Hepatocyte (in vitro differentiated cells): ENCODE data around the gene ACSL4.

Source experiments
- EZH2 ChIP-seq: fragments of 200-600 bp; sonication (generic); IDR thresholded peaks from 2 replicates; pipeline ENCODE4 v1.6.1; 2016; ENCODE audit warnings: antibody characterized with exemption, mild to moderate bottlenecking, borderline replicate concordance
- TF ChIP-seq, protein P1 (sequence below): fragments of 200-600 bp; sonication (generic); IDR thresholded peaks from 2 replicates; pipeline ENCODE4 v1.5.1; 2016; ENCODE audit warnings: antibody characterized with exemption, mild to moderate bottlenecking; ENCODE audit not compliant: poor library complexity

GRCh38 chrX:109732017-109732801, 848 bp downstream of the ACSL4 start:
- TF ChIP-seq, protein P1, sequence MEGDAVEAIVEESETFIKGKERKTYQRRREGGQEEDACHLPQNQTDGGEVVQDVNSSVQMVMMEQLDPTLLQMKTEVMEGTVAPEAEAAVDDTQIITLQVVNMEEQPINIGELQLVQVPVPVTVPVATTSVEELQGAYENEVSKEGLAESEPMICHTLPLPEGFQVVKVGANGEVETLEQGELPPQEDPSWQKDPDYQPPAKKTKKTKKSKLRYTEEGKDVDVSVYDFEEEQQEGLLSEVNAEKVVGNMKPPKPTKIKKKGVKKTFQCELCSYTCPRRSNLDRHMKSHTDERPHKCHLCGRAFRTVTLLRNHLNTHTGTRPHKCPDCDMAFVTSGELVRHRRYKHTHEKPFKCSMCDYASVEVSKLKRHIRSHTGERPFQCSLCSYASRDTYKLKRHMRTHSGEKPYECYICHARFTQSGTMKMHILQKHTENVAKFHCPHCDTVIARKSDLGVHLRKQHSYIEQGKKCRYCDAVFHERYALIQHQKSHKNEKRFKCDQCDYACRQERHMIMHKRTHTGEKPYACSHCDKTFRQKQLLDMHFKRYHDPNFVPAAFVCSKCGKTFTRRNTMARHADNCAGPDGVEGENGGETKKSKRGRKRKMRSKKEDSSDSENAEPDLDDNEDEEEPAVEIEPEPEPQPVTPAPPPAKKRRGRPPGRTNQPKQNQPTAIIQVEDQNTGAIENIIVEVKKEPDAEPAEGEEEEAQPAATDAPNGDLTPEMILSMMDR: no peak
- TF ChIP-seq EZH2: no peak
